HG03439 (cell line): ENCODE results near the gene CPA2.
"Not testable (repeated sequence)": the region's sequence is repeated elsewhere in the genome, so short reads cannot be mapped to it uniquely, and the experiment has no call there.

Source experiments
- ATAC-seq: cut with Tn5 transposase; IDR thresholded peaks from one replicate; pipeline ENCODE4 v1.9.1; 2021; ENCODE audit warnings: mild to moderate bottlenecking, moderate library complexity; ENCODE audit not compliant: unreplicated experiment

Gene CPA2

DNA sequence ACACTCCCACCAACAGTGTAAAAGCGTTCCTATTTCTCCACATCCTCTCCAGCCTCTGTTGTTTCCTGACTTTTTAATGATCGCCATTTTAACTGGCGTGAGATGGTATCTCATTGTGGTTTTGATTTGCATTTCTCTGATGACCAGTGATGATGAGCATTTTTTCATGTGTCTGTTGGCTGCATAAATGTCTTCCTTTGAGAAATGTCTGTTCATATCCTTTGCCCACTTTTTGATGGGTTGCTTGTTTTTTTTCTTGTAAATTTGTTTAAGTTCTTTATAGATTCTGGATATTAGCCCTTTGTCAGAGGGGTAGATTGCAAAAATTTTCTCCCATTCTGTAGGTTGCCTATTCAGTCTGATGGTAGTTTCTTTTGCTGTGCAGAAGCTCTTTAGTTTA lies 17.0 kb upstream of the CPA2 start:
- ATAC-seq, result not testable (repeated sequence)

DNA sequence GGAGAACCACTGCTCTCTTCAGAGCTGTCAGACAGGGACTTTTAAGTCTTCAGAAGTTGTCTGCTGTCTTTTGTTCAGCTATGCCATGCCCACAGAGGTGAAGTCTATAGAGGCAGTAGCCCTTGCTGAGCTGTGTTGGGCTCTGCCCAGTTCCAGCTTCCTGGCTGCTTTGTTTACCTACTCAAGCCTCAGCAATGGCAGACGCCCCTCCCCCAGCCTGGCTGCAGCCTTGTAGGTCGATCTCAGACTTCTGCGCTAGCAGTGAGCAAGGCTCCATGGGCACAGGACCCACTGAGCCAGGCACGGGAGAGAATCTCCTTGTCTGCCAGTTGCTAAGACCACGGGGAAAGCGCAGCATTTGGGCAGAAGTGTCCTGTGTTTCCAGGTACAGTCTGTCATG lies 12.1 kb upstream of the CPA2 start:
- no peak for ATAC-seq

DNA sequence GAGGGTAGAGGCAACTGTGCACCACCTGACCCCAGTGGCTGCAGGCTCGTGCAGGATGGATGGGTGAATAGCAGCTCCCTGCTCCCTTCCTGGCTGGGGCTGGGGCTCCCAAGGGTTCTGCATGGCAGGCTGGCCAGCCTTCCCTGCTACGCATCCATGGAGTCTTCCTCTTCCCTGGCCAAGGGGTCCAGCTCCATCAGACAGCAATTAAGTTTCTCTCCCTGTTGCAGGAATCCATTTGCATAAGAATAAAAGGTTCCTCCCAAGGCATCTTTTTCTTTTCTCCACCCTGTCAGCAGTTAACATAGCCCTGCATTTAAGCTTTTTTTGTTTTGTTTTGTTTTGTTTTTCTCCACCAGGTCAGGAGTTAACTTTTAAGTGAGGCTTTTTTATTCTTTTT lies 10.0 kb upstream of the CPA2 start:
- no peak for ATAC-seq

DNA sequence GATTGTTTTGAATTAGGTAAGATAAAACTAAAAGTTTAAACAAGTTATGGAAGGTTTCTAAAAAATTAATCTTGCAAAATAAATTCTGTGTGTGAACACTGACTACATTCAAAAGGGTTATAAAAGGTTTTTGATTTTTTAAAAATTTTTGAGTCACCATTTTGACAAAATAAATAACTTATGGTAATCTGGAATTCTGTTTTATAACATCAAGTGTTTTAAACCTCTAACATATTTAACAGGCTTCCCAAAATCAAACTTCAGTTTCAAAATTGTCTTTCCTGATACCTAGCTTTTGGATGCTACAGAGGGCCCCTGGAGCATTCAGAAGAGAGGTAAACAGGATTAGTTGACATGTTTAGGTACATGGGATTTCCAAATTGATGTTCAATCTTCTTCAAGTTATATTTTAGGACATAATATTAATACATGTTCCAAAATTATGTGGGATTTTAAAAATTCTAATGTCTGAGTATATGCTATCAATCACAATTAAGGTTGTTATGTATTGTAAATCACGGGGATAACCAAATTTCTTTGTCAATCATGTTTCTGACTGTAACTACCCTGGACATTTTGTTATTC lies 8.1 kb upstream of the CPA2 start:
- no peak for ATAC-seq

DNA sequence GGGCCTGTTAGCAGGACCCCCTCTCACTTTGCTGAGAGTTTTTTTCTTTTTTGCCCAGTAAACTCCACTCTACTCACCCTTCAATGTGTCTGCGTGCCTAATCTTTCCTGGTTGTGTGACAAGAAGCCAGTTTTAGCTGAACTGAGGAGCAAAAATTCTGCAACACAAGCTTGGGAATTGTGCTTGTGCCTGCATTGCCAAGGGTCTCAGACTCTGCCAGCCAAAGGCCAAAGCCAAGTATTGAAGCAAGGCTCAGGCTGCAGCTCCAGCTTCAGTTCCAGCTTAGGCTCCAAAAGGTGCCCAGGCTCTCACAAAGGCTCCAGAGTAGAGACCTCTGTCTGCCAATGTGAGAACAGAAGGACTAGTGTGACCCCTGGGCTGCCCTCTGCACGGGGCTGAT lies 4.2 kb upstream of the CPA2 start:
- no peak for ATAC-seq

DNA sequence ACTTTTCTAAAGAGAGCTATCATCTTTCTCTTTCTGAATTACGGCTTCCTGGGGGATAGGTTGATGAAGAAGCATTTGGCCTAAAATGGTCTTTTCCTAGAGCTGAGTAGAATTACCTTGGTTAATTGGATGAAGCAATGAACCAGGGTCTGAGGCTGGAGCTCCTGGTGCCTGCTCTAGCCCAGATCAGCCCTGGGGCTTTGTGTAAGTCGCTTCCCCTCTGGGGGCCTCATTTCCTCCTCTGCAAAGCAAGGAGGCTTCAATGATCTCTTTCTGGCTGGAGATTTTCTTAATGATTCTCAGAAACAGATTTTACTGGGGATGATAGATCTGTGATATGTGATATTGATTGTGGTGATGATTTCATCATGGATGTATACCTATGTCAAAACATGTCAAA lies 3.5 kb upstream of the CPA2 start:
- no peak for ATAC-seq

DNA sequence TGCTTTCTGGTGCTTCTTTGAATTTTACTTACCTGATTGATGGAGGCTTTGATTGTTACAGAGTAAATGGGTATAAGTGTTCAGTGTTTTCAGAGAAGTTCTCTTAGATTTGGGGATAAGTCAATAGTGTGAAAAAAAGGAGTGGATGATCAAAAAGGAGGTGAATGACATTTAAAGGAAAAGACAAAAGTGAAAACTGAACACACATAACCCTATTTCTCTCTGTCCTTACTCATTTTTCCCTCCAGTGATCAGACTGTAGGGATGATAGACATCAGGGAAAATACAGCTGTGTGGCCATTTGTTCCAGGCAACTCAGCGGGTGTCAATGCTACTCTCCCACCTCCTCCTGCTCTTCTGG lies 278 bp downstream of the CPA2 start:
- ATAC-seq, result no peak

DNA sequence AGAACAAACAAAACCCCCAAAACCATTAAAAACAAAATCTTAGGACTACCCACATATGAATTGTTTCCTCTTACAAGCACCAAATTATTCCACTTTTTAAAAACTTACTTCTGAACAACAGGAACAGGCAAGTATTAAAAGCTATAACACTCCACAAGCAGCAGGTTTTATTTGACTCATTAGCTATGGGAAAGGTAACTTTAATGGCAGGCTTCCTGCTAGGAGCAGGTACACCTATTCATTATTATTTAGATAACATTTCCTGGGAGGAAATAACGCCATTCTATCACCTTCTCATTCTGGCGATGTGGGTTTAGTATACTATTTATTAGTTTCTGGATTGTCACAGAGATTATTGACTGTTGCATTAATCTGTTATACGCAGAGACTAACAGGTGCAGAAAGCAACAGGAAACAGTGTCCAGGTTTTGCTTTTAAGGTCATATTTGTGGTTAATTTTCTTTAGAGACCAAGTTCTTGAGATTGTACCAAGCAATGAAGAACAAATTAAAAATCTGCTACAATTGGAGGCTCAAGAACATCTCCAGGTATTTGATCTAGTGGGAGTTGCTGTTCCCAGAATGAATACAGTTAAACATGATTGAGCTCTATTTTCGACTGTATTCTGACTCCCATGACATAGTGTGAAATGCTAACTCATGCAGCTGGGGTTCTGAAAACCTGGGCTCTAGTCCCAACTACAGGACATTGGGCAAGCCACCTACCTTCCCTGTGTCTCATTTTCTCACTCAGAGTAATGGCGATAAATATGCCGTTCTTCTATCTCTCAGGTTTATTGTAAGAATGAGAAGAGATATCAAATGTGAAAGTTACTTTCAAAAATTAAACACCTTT lies 2.0 kb downstream of the CPA2 start:
- ATAC-seq, result no peak

DNA sequence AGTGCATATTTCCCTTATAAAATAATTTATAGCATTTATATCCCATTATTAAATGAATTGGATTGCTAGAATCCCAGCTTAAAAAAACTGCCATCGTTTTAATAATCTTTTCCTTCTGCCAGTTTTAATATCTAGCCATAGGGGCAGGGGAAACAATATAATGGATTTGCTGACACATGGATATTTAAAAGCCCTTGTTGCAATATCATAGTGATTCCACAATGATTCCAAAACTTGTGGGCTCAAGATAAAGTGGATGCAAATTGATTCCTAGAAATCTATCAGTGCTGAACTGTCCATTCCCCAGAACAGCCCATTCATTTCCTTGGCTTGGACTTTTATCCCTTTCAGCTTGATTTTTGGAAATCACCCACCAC lies 2.6 kb downstream of the CPA2 start:
- ATAC-seq, result no peak

DNA sequence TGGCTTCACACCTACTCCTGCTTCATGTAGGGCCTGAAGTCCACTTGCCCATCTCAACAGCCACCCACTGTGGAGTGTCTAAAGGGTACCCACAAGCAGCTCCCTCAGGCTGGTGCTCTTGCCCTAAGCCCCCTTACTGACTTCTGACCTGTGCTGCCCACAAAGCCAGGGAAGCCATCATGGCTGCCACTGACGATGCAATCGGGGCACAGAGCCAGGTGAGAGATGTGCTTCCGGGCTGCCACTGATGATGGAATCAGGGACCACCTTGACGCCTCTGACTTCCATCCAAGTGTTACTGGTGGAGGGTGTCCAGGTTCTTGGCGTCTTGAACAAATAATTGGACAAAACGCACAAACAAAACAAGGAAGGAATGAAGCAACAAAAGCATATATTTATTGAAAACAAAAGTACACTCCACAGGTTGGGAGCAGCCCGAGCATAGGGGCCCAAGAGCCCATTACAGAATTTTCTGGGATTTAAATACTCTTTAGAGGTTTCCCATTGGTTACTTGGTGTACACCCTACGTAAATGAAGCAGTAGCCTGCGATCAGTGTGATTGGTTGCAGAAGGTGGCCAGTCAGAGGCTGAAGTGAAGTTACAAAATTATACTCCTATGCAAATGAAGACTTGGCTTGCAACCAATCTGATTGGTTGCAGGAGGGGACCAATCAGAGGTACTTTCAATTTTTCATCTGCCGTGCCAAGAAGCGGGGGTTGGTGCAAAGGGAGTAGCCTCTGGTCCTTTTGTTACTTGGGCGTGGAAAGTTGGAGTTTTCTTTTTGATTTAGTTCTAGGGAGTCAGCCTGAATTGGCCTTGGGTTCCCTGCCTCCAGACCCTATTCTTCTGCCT lies 4.5 kb downstream of the CPA2 start:
- no peak for ATAC-seq

DNA sequence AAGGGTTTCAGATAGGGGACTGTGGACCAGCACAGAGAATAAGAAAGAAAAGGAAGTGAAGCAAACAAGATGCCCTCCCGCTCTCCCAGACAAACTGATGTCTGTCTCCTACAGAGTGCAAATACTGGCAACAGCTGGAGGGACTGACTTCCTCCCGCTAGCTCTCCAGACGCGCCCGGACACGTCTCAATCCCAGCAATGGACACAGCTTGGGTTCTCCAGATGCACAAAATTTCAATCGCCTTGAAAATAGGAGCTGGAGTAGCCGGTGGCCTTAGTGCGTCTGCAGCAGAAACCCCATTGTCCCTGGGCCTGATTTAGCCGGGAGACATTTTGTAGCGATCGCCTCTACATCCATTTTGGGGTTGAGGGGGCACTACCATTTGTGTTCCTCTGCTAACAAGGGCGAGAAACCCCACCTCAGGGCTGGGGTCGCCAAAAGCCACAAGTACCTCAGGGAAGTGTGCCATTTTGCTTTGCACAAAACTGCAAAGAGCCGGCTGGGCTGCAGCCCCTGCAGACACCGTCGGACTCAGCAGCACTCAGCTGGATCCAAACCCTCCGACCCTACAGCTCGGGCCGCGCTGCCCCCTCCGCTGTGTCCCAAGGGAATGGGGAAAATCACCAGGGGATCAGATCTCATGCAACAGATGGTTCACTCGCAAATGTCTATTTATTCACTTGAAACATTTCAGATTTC lies 5.9 kb downstream of the CPA2 start:
- ATAC-seq, result no peak

DNA sequence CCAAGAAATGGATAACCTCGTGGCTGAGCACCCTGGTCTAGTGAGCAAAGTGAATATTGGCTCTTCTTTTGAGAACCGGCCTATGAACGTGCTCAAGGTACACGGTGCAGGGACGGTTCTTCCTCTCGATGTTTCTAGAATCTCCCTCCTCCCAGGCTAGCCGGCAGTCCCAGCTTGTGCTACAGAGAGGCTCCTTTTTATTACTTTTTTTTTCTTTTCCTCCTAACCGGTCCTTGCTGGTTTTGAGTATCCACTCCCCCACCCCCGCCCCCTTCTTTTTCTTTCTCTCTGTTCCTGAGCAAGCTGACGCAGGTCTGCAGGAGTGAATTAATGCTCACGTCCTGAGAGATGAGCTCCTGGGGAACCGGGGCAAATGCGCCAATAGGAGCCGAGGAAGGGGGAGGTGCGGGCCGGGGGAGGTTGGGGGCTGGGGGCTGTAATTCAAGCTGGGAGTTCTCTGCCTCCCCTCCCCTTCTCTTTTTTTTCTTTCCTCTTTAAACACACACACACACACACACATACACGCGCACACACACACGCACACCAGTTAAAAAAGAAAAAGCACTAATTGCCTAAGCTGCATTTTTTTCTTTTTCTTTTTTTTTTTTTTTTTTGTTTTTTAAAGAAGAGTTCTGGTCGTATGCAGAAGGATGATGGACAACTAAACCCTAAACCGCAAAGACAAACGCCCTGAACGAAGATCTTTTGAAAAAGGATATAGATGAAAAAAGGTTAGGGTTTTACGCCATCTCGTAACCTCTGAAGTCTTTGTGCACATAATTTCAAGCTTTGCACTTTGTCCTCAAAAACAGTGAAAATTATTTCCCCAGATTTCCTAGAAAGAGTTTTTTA lies 6.6 kb downstream of the CPA2 start:
- no peak for ATAC-seq

DNA sequence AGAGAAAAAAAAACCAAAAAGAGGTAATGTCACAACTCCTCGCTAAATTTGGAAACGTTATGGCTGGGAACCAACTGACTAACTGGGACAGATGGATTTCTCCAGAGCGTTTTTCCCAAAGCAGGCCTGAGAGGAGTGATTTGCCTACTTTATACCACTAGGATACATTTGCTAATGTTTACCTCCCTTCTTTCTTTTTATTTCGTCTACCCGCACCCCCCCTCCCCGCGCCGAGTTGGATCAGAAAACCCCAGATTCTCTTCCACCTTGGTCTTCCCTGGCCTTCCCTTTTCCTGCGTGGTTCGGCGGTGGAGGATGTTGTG lies 7.2 kb downstream of the CPA2 start:
- no peak for ATAC-seq

DNA sequence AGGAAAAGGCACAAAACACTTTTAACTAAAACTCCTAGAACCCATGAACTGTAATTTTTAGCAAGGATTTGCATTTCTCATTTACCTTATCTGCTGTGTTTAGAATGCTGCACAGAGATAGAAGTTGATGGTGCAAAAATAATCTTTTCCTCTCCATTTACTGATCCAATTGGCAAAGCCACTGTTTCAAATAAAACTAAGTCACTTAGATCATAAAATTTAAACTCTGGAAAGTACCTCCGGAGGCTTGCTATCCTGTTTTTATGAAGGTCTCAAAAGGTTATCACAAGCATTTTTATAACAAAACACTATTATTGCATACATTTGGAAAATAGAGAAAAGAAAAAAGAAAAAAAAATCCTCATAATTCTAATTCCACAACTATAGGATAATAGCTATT lies 7.6 kb downstream of the CPA2 start:
- ATAC-seq, result no peak

DNA sequence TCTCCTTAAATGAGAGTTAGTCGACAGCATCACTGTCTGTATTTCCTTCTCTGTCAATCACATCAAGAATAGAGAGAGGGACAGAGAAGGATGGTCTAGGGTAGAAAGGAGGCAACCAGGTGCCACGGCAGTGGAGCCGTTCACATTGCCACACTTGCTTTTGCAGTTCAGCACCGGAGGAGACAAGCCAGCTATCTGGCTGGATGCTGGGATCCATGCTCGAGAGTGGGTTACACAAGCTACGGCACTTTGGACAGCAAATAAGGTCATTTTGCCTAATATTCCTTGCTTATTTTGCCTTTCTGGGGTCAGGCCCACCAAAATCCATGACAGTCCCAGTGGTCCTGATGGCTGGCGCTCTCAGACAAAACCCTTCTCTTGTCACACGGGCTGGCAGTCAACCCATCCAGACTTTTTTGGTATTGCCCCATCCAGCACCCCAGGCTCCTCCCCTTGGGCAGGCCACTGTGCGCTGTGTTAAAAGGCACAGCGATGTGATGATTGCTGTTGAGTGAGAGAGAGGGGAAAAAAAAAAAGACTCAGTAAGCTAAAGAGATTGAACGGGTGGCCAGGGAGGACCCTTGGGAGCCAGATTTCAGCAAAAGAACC lies 8.4 kb downstream of the CPA2 start:
- ATAC-seq, result no peak

DNA sequence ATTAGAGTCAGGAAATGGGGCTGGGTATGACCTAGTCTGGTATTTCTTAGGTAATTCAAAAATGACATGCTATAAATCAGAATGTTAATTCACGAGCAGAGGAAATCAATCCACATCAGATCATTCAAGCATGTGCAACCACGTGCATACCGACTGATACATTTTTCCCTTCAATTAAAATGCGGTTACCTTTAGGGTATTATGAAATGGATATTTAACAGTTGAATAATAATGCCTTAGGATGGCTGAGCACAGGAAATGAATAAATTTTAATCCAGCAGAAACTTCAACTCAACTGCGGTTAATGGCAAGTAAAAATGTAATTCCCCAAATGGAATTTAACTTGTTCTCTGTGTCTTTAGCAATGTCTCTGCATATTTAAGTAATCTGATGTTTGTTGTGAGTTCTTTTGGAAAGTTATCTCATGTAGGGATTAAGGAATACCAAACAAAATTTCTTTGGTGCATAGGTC lies 9.2 kb downstream of the CPA2 start:
- ATAC-seq, result no peak

DNA sequence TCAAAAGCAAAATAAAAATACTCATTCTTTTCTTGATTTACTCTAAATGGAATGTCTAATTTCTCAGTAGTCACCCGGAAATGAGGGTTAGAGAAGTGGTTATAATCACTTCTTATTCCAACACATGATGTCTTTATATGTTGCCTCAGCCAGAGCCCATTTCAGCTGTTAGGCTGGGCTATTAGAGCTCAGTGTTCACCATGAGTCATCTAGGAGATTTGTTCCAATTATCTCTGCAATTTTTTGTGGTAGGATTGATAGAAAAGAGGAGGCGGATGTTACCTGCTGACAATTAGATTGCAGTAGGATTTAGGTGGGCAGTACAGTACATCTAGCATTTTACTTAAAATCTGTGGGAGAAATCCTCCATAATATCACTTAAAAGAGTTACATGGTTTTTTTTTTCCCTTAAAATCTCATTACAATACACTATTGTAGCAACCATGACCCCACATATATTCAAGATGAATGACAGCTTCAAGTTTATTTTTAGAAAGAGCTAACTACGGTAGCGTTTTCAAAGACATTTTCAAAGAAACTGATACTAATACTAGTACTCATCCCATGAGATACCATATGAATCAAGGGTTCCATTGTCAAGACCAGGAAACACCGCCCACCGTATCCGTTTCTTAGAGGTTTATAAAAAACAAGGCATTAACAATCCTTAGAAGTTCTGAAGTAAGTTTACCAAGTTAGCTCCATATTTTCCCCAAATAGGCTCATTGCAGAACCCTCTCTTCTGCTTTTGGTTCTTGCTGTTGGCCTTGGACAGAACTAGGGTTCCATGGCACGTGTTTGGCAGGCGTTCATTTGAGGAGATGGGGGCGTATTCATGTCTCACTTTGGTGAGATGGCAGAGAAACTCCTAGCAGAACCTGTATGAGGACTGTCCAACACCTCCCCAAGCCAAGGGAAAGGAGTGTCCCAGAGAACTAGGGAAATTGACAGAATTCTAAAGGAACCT lies 10.4 kb downstream of the CPA2 start:
- no peak for ATAC-seq

DNA sequence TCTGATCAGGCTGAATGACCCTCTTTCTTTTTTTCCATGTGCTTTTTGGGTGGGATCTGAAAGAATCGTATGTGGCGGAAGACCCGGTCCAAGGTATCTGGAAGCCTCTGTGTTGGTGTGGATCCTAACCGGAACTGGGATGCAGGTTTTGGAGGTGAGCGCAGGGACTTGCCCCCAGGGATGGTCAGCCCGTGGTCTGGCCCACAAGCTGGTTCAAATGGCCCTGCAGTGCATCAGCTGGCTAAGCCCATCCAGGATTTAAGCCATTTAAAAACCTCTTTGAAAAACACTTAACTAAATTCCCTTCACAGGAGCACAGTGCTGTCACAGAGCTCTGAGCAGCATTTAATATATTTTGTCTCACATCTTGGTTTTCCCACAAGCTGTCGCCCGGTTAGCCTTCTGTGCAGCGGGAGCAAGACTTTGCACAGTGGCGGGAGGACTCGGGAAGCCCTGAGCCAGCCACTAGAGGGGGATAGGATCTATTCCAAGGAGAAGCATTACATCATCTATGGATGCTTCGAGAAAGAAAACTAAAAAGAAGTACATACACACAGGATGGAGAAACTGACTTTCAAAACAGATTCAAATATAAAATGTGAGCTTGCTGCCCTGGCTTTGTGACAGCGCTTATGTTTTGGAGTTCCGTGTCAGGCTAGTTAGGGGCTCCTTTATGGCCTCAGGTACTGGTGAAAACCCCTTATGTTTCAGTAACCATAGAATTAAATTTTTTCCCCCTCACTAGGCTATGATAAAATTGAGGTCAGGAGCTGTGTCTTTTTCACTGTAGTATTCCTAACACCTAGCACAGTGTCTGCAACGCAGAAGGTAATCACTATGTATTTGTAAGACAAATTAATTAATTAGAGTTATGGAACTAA lies 11.3 kb downstream of the CPA2 start:
- no peak for ATAC-seq
